ENCODE measurements around the gene HDAC3. TPM values are rescaled to one million over a fixed set of nuclear protein-coding genes. Genes with fewer than 3 reads are reported as not detected.

The HDAC3 gene
- total RNA-seq, 1 experiment from 2014 or later: 66.8 TPM

DNA sequence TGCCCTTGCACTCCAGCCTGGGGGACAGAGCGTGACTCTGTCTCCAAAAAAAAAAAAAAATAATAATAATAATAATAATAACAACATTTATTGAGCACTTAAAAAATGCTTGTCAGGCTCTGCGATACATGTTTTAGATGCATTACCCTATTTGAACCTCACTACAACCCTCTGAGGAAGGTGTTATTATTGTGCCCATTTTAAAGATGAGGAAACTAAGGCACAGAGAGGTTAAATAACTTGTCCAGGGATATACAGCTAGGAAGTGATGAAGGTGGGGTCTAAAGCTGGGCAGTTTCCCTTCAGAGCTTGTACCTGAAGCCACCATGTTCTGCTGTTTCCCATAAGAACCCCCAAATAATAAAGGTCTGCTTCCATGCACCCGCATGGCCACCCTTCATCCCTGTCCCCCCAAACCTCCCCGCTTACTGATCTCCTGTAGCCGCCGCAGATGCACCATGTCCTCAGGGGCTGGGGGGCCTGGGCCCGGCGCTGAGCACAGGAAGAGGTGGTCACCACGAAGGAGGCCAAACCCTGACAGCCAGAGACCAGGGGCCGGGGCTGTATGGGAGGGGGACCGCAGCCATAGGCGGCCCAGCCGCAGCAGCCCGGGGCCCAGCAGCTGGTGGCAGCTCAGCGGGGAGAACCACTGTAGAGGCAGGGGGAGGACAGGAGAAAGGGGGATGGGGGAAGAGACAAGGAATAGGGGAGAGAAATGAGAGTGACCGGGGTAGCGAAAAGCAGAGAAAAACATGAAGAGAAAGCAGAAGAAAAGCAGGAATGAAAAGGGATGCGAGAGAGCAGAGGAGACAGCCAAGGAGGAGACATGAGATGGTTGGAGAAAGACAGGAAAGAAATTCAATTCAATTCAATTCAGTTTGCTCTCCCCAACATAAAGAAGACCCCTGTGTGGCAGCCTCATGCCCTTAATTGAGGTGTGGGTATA lies 29.6 kb upstream of the HDAC3 start:
- Histone ChIP-seq H4K20me1 (ENCODE audit: low read length) (no peaks in the 10 kb centered on the region), H3K9me3 (ENCODE audit: low read length) (no peaks in the 10 kb centered on the region), H3K4me1 (ENCODE audit: insufficient read depth, low read length) (no peaks in the 10 kb centered on the region), H3K9ac (ENCODE audit: low read length) (no peak overlapping the region), H3K27me3 (ENCODE audit: low read length) (no peaks in the 10 kb centered on the region), H3K9me2 (replicated peaks; ENCODE audit: low read length) (no peaks in the 10 kb centered on the region), H3K79me2 (ENCODE audit: low read length) (no peaks in the 10 kb centered on the region), H3K4me2 (ENCODE audit: low read length) (no peak overlapping the region), H3K4me3 (ENCODE audit: low read length) (no peak overlapping the region), H2AFZ (ENCODE audit: low read length) (no peak overlapping the region), H3K27ac (ENCODE audit: low read length) (no peak overlapping the region), H3K36me3 (ENCODE audit: low read depth, low read length) (no peaks in the 10 kb centered on the region), H3F3A (ENCODE audit: low read length, unreplicated experiment) (no peaks in the 10 kb centered on the region)
- ChIA-PET POLR2A (ENCODE audit: unreplicated experiment) (no interaction called here), CTCF (no interaction called here)
- no peak for ATAC-seq
- BruUV-seq (replicated peaks): no TSS peak
- intact Hi-C loops (cut with micrococcal nuclease): no loop called here
- DNase-seq: no peak
- TF ChIP-seq EZH2phosphoT487 (IDR thresholded peaks at IDR 0.05; ENCODE audit: borderline replicate concordance, low read length) (no peak), EZH2 (IDR thresholded peaks at IDR 0.05; ENCODE audit: low read length, unreplicated experiment) (no peak)
- TF ChIP-seq, protein P1, sequence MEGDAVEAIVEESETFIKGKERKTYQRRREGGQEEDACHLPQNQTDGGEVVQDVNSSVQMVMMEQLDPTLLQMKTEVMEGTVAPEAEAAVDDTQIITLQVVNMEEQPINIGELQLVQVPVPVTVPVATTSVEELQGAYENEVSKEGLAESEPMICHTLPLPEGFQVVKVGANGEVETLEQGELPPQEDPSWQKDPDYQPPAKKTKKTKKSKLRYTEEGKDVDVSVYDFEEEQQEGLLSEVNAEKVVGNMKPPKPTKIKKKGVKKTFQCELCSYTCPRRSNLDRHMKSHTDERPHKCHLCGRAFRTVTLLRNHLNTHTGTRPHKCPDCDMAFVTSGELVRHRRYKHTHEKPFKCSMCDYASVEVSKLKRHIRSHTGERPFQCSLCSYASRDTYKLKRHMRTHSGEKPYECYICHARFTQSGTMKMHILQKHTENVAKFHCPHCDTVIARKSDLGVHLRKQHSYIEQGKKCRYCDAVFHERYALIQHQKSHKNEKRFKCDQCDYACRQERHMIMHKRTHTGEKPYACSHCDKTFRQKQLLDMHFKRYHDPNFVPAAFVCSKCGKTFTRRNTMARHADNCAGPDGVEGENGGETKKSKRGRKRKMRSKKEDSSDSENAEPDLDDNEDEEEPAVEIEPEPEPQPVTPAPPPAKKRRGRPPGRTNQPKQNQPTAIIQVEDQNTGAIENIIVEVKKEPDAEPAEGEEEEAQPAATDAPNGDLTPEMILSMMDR (conservative IDR thresholded peaks at IDR 0.05; ENCODE audit: low read depth, low read length): no peak

DNA sequence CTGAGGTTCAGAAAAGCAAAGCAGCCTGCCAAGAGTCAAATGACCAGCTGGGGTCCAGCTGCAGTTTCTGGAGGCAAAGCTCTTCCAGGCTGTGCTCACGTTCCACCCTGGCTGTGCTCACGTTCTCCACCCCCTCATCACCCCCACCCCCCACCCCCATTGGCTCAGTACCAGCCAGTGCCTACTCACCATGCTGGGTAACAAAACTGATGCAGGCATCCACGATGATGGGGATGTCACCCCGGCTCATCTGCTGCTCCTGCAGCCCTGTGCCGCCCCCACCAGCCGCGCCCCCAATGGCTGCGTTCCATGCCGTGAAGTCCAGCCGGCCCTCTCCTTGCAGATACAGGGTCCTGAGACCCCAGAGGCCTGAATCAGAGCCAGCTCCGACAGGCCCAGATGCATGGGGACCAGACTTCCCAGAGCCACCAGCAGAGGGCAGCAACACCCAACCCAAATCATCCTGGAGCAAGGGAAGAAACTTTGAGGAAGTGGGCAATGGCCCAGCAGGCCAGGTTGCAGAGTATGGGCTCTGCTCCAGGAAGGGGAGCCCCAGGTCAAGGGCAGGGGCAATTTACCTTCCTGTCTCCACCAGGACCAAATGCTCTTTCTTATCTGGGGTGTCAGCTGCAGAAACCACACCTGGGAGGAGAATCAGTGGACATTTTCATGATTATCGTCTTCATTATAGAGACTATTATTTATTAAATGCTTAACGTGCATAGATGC lies 28.2 kb upstream of the HDAC3 start:
- ChIA-PET POLR2A (ENCODE audit: unreplicated experiment) (no interaction called here), CTCF (interaction anchor here (0.6 to 1.0 kb wide), 2 partner anchors 27 to 270 kb away, joined by 3 read pairs; no protein-coding TSS in a partner anchor)
- TF ChIP-seq, protein P1 (conservative IDR thresholded peaks at IDR 0.05; ENCODE audit: low read depth, low read length): peak; percentile 82
- TF ChIP-seq EZH2 (IDR thresholded peaks at IDR 0.05; ENCODE audit: low read length, unreplicated experiment): no peak
- Histone ChIP-seq H3K4me3 (ENCODE audit: low read length) (no peak overlapping the region), H3F3A (ENCODE audit: low read length, unreplicated experiment) (no peaks in the 10 kb centered on the region), H3K36me3 (ENCODE audit: low read depth, low read length) (no peaks in the 10 kb centered on the region), H3K27ac (ENCODE audit: low read length) (no peak overlapping the region), H3K4me1 (ENCODE audit: insufficient read depth, low read length) (no peaks in the 10 kb centered on the region), H3K9me3 (ENCODE audit: low read length) (no peaks in the 10 kb centered on the region), H3K79me2 (ENCODE audit: low read length) (no peaks in the 10 kb centered on the region), H3K4me2 (ENCODE audit: low read length) (no peak overlapping the region), H3K27me3 (ENCODE audit: low read length) (no peaks in the 10 kb centered on the region), H3K9me2 (replicated peaks; ENCODE audit: low read length) (no peaks in the 10 kb centered on the region), H2AFZ (ENCODE audit: low read length) (no peak overlapping the region), H4K20me1 (ENCODE audit: low read length) (no peaks in the 10 kb centered on the region), H3K9ac (ENCODE audit: low read length) (no peak overlapping the region)
- BruUV-seq (replicated peaks): no TSS peak
- intact Hi-C loops (cut with micrococcal nuclease): no loop called here
- peak; percentile 73 for DNase-seq
- peak; percentile 83 for ATAC-seq

Measured in PC-3 (cell line).